ENCODE results near the gene CERCAM. TPM values are rescaled to one million over a fixed set of nuclear protein-coding genes. Genes with fewer than 3 reads are reported as not detected.
"Not testable (repeated sequence)": the region's sequence is repeated elsewhere in the genome, so short reads cannot be mapped to it uniquely, and the experiment has no call there.

The CERCAM gene
- total and polyA plus RNA-seq, 12 donors = 3.5 to 30.4 (median 10.0) TPM

- peaks cover 11 to 28% (median 22%) of the 10 kb centered on the region in 9 donors for H3K4me1 ChIP-seq
- H3K27ac ChIP-seq = peak overlapping the region in 3 of 10 donors; percentile 68 to 83 (median 80)
- H3K27me3 ChIP-seq = peaks cover 0 to 58% (median 44%) of the 10 kb centered on the region in 7 donors
- TF ChIP-seq, protein P1, sequence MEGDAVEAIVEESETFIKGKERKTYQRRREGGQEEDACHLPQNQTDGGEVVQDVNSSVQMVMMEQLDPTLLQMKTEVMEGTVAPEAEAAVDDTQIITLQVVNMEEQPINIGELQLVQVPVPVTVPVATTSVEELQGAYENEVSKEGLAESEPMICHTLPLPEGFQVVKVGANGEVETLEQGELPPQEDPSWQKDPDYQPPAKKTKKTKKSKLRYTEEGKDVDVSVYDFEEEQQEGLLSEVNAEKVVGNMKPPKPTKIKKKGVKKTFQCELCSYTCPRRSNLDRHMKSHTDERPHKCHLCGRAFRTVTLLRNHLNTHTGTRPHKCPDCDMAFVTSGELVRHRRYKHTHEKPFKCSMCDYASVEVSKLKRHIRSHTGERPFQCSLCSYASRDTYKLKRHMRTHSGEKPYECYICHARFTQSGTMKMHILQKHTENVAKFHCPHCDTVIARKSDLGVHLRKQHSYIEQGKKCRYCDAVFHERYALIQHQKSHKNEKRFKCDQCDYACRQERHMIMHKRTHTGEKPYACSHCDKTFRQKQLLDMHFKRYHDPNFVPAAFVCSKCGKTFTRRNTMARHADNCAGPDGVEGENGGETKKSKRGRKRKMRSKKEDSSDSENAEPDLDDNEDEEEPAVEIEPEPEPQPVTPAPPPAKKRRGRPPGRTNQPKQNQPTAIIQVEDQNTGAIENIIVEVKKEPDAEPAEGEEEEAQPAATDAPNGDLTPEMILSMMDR (IDR thresholded peaks at IDR 0.05) = no peak
- intact Hi-C loops (cut with DNase I) = loop anchor here in 2 of 10 donors (5.0 to 10.0 kb wide), 2 partner anchors 54 to 122 kb away; no protein-coding TSS in a partner anchor
- 7 to 9% methylated on average over 26 to 28 of the region's 28 CpGs for WGBS, 2 donors
- no peaks in the 10 kb centered on the region for H3K9me3 ChIP-seq
- peaks cover 0 to 6% (median 0%) of the 10 kb centered on the region in 9 donors for H3K36me3 ChIP-seq
- H3K4me3 ChIP-seq = peak overlapping the region in 9 of 10 donors; percentile 89 to 99 (median 95)
- peak in 1 of 8 donors; percentile 12 for ATAC-seq
- DNase-seq = no peak
Observed at GRCh38 chr9:128419061-128419925, 1.4 kb upstream of the CERCAM start.

DNA sequence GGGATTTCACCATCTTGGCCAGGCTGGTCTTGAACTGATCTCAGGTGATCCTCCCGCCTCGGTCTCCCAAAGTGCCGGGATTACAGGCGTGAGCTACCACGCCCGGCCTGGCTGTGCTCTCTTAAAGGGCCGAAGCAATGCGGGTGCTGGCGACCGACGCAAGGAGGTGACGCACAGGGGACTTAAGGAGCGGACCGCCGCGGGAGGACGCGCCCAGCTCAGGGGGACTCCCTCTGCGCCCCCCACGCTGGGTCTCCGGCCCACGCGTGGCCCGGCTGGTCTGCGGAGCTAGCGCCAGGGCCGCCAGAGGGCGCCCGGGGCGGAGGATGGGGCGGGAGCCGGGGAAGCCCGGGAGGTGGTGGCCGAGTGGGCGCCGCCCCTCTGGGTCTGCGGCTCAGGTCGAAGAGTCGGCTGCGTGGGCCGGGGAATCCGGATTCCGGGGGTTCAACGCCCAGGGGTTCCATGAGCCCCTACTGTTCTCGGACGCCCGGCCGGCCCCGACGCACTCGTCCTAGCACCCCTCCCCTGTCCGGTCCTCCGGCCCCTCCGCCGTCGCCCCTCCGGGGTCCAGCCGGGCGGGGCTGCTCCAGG, 502 bp upstream of the CERCAM start:
- TF ChIP-seq, protein P1 (IDR thresholded peaks at IDR 0.05) = peak; percentile 64 to 98 (median 84)
- H3K27ac ChIP-seq = peak overlapping the region; percentile 46 to 86 (median 81)
- peaks cover 11 to 28% (median 22%) of the 10 kb centered on the region in 9 donors for H3K4me1 ChIP-seq
- peaks cover 0 to 50% (median 35%) of the 10 kb centered on the region in 7 donors for H3K27me3 ChIP-seq
- peak overlapping the region; percentile 89 to 99 (median 95) for H3K4me3 ChIP-seq
- DNase-seq (peak; percentile 70 to 83), ATAC-seq (peak; percentile 87 to 92 (median 91))
- H3K36me3 ChIP-seq = peaks cover 0 to 10% (median 0%) of the 10 kb centered on the region in 9 donors
- no peaks in the 10 kb centered on the region for H3K9me3 ChIP-seq
- intact Hi-C loops (cut with DNase I) = no loop called here
- 0% methylated on average over 57 to 59 of the region's 59 CpGs for WGBS, 2 donors

DNA sequence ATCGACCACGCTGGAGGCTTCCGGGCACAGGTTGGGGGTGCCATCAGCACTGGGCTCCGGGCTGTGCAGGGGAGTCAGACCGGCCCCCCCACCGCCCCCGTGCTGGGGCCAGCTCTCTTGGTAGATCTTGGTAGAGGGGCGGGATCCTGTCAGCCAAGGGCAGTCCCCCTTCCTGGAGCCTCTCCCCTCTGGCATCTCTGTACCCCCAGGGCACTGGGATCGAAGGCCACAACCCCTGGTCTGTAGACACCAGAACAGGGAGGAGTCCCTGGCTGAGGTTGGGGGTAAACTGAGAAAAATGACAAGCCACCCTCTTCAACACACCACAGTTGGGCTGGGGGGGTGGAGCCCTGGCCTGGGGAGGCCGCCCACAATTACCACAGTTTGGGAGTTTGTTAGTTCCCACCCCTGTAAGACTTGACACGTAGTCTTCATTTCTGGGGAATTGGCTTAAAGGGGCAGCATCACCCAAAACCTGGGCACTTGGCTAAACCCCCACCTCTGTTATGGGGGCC, 882 bp downstream of the CERCAM start:
- Histone ChIP-seq H3K36me3 (peaks cover 0 to 12% (median 0%) of the 10 kb centered on the region in 9 donors), H3K27ac (peak overlapping the region in 9 of 10 donors; percentile 39 to 86 (median 82)), H3K27me3 (peaks cover 0 to 36% (median 23%) of the 10 kb centered on the region in 7 donors), H3K9me3 (no peaks in the 10 kb centered on the region), H3K4me1 (peaks cover 11 to 28% (median 22%) of the 10 kb centered on the region in 9 donors), H3K4me3 (peak overlapping the region; percentile 89 to 99 (median 95))
- intact Hi-C loops (cut with DNase I) = no loop called here
- 47 to 52% methylated on average over 11 of the region's 11 CpGs for WGBS, 2 donors
- ATAC-seq = peak in 7 of 8 donors; percentile 16 to 30 (median 24)
- TF ChIP-seq, protein P1 (IDR thresholded peaks at IDR 0.05) = no peak
- DNase-seq = peak in 1 of 2 donors; percentile 15

GRCh38 chr9:128422022-128422782, 1.5 kb downstream of the CERCAM start:
- not testable (repeated sequence) for ATAC-seq, H3K9me3 ChIP-seq, DNase-seq
- intact Hi-C loops (cut with DNase I) = loop anchor here in 1 of 10 donors (2.0 kb wide), 1 partner anchor 41 kb away; no protein-coding TSS in a partner anchor
- Histone ChIP-seq H3K27me3 (peaks cover 0 to 29% (median 16%) of the 10 kb centered on the region in 7 donors), H3K36me3 (peaks cover 0 to 16% (median 0%) of the 10 kb centered on the region in 9 donors), H3K4me1 (peaks cover 11 to 28% (median 22%) of the 10 kb centered on the region in 9 donors), H3K27ac (peak overlapping the region in 2 of 10 donors; percentile 82 to 86), H3K4me3 (peak overlapping the region in 5 of 10 donors; percentile 89 to 98 (median 96))
- 88 to 91% methylated on average over 13 of the region's 13 CpGs for WGBS, 2 donors

Measured in heart right ventricle (tissue), 16 donors.